K562 (cell line): Measurements from ENCODE around the gene AHCYL1. TPM values are rescaled to one million over a fixed set of nuclear protein-coding genes. Genes with fewer than 3 reads are reported as not detected.
A peak's percentile ranks its signal among the peaks of the same experiment; 100 is the strongest.
"Not testable (repeated sequence)": the region's sequence is repeated elsewhere in the genome, so short reads cannot be mapped to it uniquely, and the experiment has no call there.

Experiments used
- ATAC-seq: fragments of 200-7000 bp; cut with Tn5 transposase; 3 replicates; pipeline ENCODE4 v1.9.1; 2020; ENCODE audit warnings: moderate library complexity
- BruUV-seq: library from RNA; stranded (reverse); fragments of 400-500 nt; replicated peaks from 2 replicates; lab custom pipeline; 2021; lab: Mats Ljungman, UMichigan
- CTCF ChIA-PET: fragments of 300-600 bp; formaldehyde crosslinking; extraction: SDS; loops from one replicate; lab custom pipeline; 2021; ENCODE audit warnings: low intra/inter-chr PET ratio; lab: Yijun Ruan, JAX
- POLR2A ChIA-PET: fragments of 300-600, 350-650 bp; sonication (Branson Sonifier 250); formaldehyde crosslinking; extraction: SDS; loops from one replicate; lab custom pipeline; 2021; ENCODE audit warnings: antibody characterized with exemption, inconsistent platforms; lab: Yijun Ruan, JAX
- DNase-seq, 4 experiments: peaks; one replicate each; pipeline versions ENCODE4 v3.0.0 to v3.0.0-alpha.2; 2011 to 2018; ENCODE audit warnings: low spot score in 3 of 4, mixed read lengths in 3 of 4; ENCODE audit errors: extremely low read depth in 1 of 4
- FAIRE-seq: peaks from 2 replicates; lab custom pipeline; 2011; peaks lifted over from hg19 to GRCh38; lab: Jason Lieb, UNC
- H2AFZ ChIP-seq: 2 replicates; pipeline ENCODE4 v1.6.0; 2011; ENCODE audit warnings: low read depth, low read length, control low read depth, inconsistent platforms
- H3K27ac ChIP-seq: fragments of 200-600 bp; 3 replicates; pipeline ENCODE4 v1.8.0; 2011; ENCODE audit warnings: low read depth, mild to moderate bottlenecking, control low read depth, inconsistent platforms, low read length, moderate library complexity, mixed read lengths; ENCODE audit errors: extremely low read depth
- H3K27me3 ChIP-seq, 2 experiments: fragments of 300-600 bp in 1 of 2; 2 replicates in 1 of 2; 3 replicates in 1 of 2; pipeline versions ENCODE4 v1.6.0 to v1.8.0; 2011; ENCODE audit warnings: inconsistent platforms in 2 of 2, low read length in 2 of 2, mild to moderate bottlenecking in 1 of 2, mixed read lengths in 1 of 2, moderate library complexity in 1 of 2; ENCODE audit not compliant: control insufficient read depth in 2 of 2, insufficient read depth in 2 of 2
- H3K36me3 ChIP-seq: fragments of 300-600 bp; 3 replicates; pipeline ENCODE4 v1.8.0; 2011; ENCODE audit warnings: mild to moderate bottlenecking, low read length, inconsistent platforms; ENCODE audit not compliant: control insufficient read depth, insufficient read depth
- H3K4me1 ChIP-seq, 2 experiments: fragments of 200-600 bp in 1 of 2; replicated peaks in 1 of 2; 2 replicates in 1 of 2; 3 replicates in 1 of 2; pipeline versions ENCODE4 v1.5.1 to v1.8.0; 2011; ENCODE audit warnings: inconsistent platforms in 2 of 2, low read length in 2 of 2, mild to moderate bottlenecking in 1 of 2, mixed read lengths in 1 of 2, moderate library complexity in 1 of 2; ENCODE audit not compliant: control insufficient read depth in 2 of 2, insufficient read depth in 2 of 2
- H3K4me2 ChIP-seq: 2 replicates; pipeline ENCODE4 v1.6.1; 2011; ENCODE audit warnings: low read length, control low read depth, inconsistent platforms, mixed read lengths; ENCODE audit not compliant: insufficient read depth
- H3K4me3 ChIP-seq: fragments of 200-600 bp; sonication (generic), shearing (Covaris generic); 2 replicates; pipeline ENCODE4 v1.5.1; 2016; ENCODE audit warnings: control low read depth, inconsistent platforms
- H3K79me2 ChIP-seq: fragments of 200-600 bp; 3 replicates; pipeline ENCODE4 v1.8.0; 2011; ENCODE audit warnings: low read length, inconsistent platforms; ENCODE audit not compliant: control insufficient read depth, insufficient read depth
- H3K9ac ChIP-seq, 2 experiments: 2 replicates each; pipeline versions ENCODE4 v1.6.0 to v1.6.1; 2011; ENCODE audit warnings: low read depth in 2 of 2, low read length in 2 of 2, control low read depth in 1 of 2, inconsistent platforms in 1 of 2, mild to moderate bottlenecking in 1 of 2, mixed read lengths in 1 of 2; ENCODE audit not compliant: insufficient read depth in 1 of 2
- H3K9me1 ChIP-seq: one replicate; pipeline ENCODE4 v1.6.0; 2011; ENCODE audit warnings: inconsistent platforms, mild to moderate bottlenecking, low read length, moderate library complexity; ENCODE audit not compliant: control insufficient read depth, insufficient read depth
- H3K9me3 ChIP-seq: replicated peaks from 2 replicates; pipeline ENCODE4 v1.5.1; 2011; ENCODE audit warnings: low read depth, low read length, inconsistent platforms; ENCODE audit not compliant: control insufficient read depth, insufficient read depth
- H4K20me1 ChIP-seq: replicated peaks from 2 replicates; pipeline ENCODE4 v1.6.1; 2011; ENCODE audit warnings: low read length, inconsistent platforms, mixed read lengths; ENCODE audit not compliant: control insufficient read depth, insufficient read depth
- C11orf30 ChIP-seq: fragments of 450-650 bp; IDR thresholded peaks from 2 replicates; pipeline ENCODE4 v1.6.1; 2016; ENCODE audit warnings: low read depth, mild to moderate bottlenecking
- CXXC5 ChIP-seq: fragments of 250-450 bp; sonication (Bioruptor Pico); IDR thresholded peaks from 2 replicates; pipeline ENCODE4 v1.8.0; 2022; ENCODE audit warnings: inconsistent platforms, mild to moderate bottlenecking, moderate library complexity
- DMBX1 ChIP-seq: fragments of 250-450 bp; sonication (Bioruptor Pico); IDR thresholded peaks from 2 replicates; pipeline ENCODE4 v1.8.0; 2022; ENCODE audit warnings: inconsistent platforms, mild to moderate bottlenecking, moderate library complexity, borderline replicate concordance
- E2F8 ChIP-seq: fragments of 450-650 bp; IDR thresholded peaks from 2 replicates; pipeline ENCODE4 v1.7.1; 2018; ENCODE audit warnings: mild to moderate bottlenecking, low read depth; ENCODE audit not compliant: partially characterized antibody
- POLR2AphosphoS2 ChIP-seq: IDR thresholded peaks from 2 replicates; pipeline ENCODE4 v1.6.1; 2012; ENCODE audit warnings: low read length, improper control_type of control experiment
- U2AF2 ChIP-seq: fragments of 200-400 bp; formaldehyde crosslinking; optimal IDR thresholded peaks from 2 replicates; pipeline ENCODE3; 2017; ENCODE audit warnings: low read depth, mild to moderate bottlenecking, low read length
- ZBTB26 ChIP-seq: fragments of 450-650 bp; formaldehyde crosslinking; IDR thresholded peaks from 2 replicates; pipeline ENCODE4 v1.4.0; 2022; ENCODE audit warnings: missing genetic modification characterization
- ZNF124 ChIP-seq: sonication (generic); formaldehyde crosslinking; IDR thresholded peaks from 2 replicates; pipeline ENCODE4 v1.8.1; 2022; ENCODE audit warnings: missing genetic modification reagents
- ZNF316 ChIP-seq: fragments of 450-650 bp; IDR thresholded peaks from 2 replicates; pipeline ENCODE4 v1.6.1; 2016
- WGBS: fragments of 100-300 bp; shearing (Covaris generic); methylation state at CpG from one replicate; pipeline ENCODE4 v1.1.6; 2016; ENCODE audit warnings: low coverage, mixed read lengths; ENCODE audit not compliant: insufficient coverage; ENCODE audit errors: missing lambda C conversion rate; 5-methylcytosine and 5-hydroxymethylcytosine counted together
- in situ Hi-C: fragments of 300-500 bp; cut with MboI; formaldehyde crosslinking; loops from 4 replicates; pipeline ENCODE4 v1.15.0; 2018; ENCODE audit warnings: inconsistent platforms, mixed read lengths
- intact Hi-C: fragments of 100-400 bp; cut with micrococcal nuclease; formaldehyde crosslinking; loops from 2 replicates; pipeline ENCODE4 v1.14.2; 2022
- polyA plus RNA-seq, 8 experiments: library from polyadenylated mRNA; depleted of rRNA in 4 of 8; stranded (reverse) in 5 of 8; unstranded in 3 of 8; fragments of >200 nt; fragmentation: Nextera tagmentation in 2 of 8; fragmentation: Illumina TruSeq in 1 of 8; extraction: Ambion mirVana in 2 of 8; extraction: Trizol in 1 of 8; gene quantifications; 2 replicates each; pipeline versions ENCODE4 v1.2.1 to v1.2.3, GENCODE V29; 2011 to 2014; ENCODE audit warnings: inconsistent platforms in 1 of 8, missing spikeins in 1 of 8
- total RNA-seq, 7 experiments: library from RNA; depleted of rRNA in 6 of 7; stranded (reverse); fragments of >200 nt in 6 of 7; fragmentation: Illumina TruSeq in 2 of 7; extraction: Trizol in 2 of 7; gene quantifications; 2 replicates each; pipeline versions ENCODE4 v1.2.1 to v1.2.3, GENCODE V29; 2011 to 2021; ENCODE audit warnings: low replicate concordance in 1 of 7
- TF ChIP-seq, protein P1 (sequence below): fragments of 450-650 bp; IDR thresholded peaks from 2 replicates; pipeline ENCODE4 v1.7.0; 2016; ENCODE audit warnings: borderline replicate concordance

Gene AHCYL1
- total and polyA plus RNA-seq, 9 of the 15 experiments (the other 6 are each of a cell fraction or from before 2014, with no cell fraction given), result 27.3 to 118 (median 44.5) TPM

- CTCF ChIA-PET, result not testable (repeated sequence)
Measured at GRCh38 chr1:109951501-109951900, 33.1 kb upstream of the AHCYL1 start.

DNA sequence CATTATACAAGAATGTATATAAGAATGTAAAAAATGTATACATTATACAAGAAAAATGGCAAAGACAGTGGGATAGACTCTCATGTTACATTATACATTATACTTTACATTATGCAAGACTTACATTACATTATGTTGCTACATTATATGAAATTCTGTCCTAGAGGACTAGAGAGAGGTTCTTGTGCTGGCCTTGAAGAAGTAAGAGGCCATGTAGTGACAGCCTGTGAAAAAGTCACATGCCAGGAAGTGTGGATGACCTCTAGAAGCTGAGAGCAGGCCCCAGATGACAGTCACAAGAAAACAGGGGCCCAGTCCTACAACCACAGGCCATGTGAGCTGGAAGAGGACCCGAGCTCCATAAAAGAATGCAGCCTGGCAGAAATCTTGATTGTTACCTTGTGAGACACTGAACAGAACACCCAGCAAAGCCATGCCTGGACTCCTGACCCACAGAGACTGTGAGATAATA is 30.5 kb upstream of the AHCYL1 start:
- in situ Hi-C loops (no loop called here), intact Hi-C loops (no loop called here)
- Histone ChIP-seq H3K36me3 (no peaks in the 10 kb centered on the region), H2AFZ (peak overlapping the region; percentile 78), H3K27me3 (no peaks in the 10 kb centered on the region), H3K27ac (peak overlapping the region; percentile 39; the same call in 2 of the 3 replicates), H4K20me1 (no peaks in the 10 kb centered on the region), H3K4me1 (peaks cover 0 to 12% of the 10 kb centered on the region in 2 experiments; a peak in 4 of 5 replicates), H3K9me3 (no peaks in the 10 kb centered on the region), H3K4me3 (no peak overlapping the region), H3K9ac (peak overlapping the region in 1 of 2 experiments; percentile 57; a peak in 1 of 4 replicates), H3K4me2 (no peak overlapping the region), H3K9me1 (no peaks in the 10 kb centered on the region), H3K79me2 (no peaks in the 10 kb centered on the region)
- FAIRE-seq (no peak), DNase-seq (no peak), ATAC-seq (peak; percentile 48; the same call in 2 of the 3 replicates)
- BruUV-seq, result no TSS peak
- ChIA-PET CTCF (no interaction called here), POLR2A (interaction anchor here (0.6 to 2.9 kb wide), 3 partner anchors 11 to 27 kb away, joined by 4 to 8 read pairs (median 4); no protein-coding TSS in a partner anchor)
- WGBS, result 8% methylated on average over 1 of the region's 1 CpG
- no peak for TF ChIP-seq POLR2AphosphoS2
- TF ChIP-seq E2F8, result no peak
- no peak for TF ChIP-seq U2AF2
- no peak for TF ChIP-seq ZBTB26 (CRISPR knock-in tag)
- TF ChIP-seq CXXC5 (CRISPR knock-in tag), result peak; percentile 22; the same call in 1 of the 2 replicates
- TF ChIP-seq, protein P1, sequence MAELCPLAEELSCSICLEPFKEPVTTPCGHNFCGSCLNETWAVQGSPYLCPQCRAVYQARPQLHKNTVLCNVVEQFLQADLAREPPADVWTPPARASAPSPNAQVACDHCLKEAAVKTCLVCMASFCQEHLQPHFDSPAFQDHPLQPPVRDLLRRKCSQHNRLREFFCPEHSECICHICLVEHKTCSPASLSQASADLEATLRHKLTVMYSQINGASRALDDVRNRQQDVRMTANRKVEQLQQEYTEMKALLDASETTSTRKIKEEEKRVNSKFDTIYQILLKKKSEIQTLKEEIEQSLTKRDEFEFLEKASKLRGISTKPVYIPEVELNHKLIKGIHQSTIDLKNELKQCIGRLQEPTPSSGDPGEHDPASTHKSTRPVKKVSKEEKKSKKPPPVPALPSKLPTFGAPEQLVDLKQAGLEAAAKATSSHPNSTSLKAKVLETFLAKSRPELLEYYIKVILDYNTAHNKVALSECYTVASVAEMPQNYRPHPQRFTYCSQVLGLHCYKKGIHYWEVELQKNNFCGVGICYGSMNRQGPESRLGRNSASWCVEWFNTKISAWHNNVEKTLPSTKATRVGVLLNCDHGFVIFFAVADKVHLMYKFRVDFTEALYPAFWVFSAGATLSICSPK, result no peak
- peak; percentile 17; the same call in 1 of the 2 replicates for TF ChIP-seq DMBX1
- TF ChIP-seq ZNF124 (CRISPR knock-in tag), result no peak

More at GRCh38 chr1:109951501-109951900, 33.1 kb upstream of the AHCYL1 start:
- H3K27ac ChIP-seq, H2AFZ ChIP-seq, H4K20me1 ChIP-seq, BruUV-seq, POLR2A ChIA-PET, in situ Hi-C loops, H3K9me3 ChIP-seq, H3K36me3 ChIP-seq, H3K9me1 ChIP-seq, FAIRE-seq, H3K27me3 ChIP-seq, H3K4me2 ChIP-seq, H3K9ac ChIP-seq, DNase-seq, H3K4me3 ChIP-seq, intact Hi-C loops, H3K4me1 ChIP-seq, H3K79me2 ChIP-seq, ATAC-seq: not testable (repeated sequence)
- TF ChIP-seq C11orf30, result peak; percentile 38; the same call in 1 of the 2 replicates
- TF ChIP-seq ZNF316, result peak; percentile 56
- 76% methylated on average over 5 of the region's 5 CpGs for WGBS
